ENCODE data around the gene PCNX1. TPM values are rescaled to one million over a fixed set of nuclear protein-coding genes. Genes with fewer than 3 reads are reported as not detected.
"Not testable (repeated sequence)": the region's sequence is repeated elsewhere in the genome, so short reads cannot be mapped to it uniquely, and the experiment has no call there.

Gene PCNX1
- total RNA-seq, 1 experiment from 2014 or later, result 16.1 TPM

DNA sequence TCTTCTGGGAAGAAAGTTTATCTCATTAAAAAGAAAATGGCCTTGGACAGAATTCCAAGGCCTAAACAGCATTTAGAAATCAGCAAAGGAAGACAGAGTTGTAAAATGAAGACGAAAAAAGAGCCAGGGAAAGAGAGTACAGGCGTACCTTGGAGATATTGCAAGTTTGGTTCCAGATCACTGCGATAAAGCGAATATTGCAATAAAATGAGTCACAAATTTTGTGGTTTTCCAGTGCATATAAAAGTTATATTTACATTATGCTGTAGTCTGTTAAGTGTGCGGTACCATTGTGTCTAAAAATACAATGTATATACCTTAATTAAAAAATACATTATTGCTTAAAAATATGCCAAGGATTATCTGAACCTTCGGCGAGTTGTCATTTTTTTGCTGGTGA lies 9.0 kb downstream of the PCNX1 start:
- no peak for DNase-seq (ENCODE audit: low read depth)

- no peak for DNase-seq (ENCODE audit: low read depth)
Observed at GRCh38 chr14:70916799-70917198, 9.5 kb downstream of the PCNX1 start.

GRCh38 chr14:70917633-70918032 lies 10.4 kb downstream of the PCNX1 start:
- no peak for DNase-seq (ENCODE audit: low read depth)

DNA sequence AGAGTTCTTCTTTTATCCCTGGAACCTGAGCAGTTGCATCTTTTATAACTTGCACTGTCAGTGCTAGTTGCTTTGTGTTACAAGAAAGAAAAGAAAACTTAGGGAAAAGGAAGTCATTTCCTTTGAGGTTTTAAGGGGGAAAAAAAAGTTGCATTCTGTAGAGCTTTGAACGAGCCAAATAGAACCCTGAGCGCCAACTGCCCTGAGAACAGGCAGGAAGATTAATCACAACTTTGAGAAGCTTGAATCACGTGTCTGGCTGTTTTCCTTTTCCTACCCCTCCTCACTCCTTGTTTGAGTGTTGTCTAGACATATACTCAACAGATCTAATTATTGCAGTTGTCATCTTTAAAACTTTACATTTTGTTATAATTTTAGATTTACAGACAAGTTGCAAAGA lies 12.5 kb downstream of the PCNX1 start:
- DNase-seq (ENCODE audit: low read depth), result peak; percentile 24

DNA sequence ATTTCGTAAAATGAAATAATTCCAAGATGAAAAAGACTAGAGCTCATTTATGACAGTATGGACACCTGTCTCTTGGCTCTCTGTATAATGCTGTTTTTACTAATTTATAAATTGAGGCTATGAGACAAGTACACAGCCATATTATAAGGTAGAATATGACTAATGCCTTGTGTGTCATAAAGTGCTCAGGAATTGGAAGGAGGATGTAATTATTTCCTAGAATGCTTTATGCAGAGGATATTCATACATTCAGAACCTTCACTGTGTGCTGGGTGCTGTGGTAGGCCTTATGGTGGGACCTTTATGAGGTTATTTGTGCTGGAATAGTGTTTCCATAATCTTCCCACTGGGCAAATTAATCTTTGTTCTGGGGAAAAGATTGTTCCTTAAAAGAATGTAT lies 13.3 kb downstream of the PCNX1 start:
- DNase-seq (ENCODE audit: low read depth), result no peak

DNA sequence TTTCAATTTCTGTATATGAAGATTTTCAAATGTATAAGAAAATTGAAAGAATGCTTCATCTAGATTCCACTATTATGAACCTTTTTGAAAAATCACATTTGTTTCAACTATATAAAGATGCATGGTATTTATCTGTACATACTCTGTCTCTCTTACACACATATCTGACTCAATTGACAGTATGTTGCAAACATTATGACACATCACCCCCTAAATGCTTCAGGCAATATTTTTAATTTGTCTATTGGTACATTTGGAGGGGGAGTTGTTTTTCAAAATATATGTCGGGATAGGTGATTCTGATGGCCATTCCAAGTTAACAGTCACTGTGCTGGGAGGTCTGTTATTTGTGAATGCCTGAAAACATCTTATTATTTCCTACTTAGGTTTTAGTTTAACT lies 14.4 kb downstream of the PCNX1 start:
- no peak for DNase-seq (ENCODE audit: low read depth)

DNA sequence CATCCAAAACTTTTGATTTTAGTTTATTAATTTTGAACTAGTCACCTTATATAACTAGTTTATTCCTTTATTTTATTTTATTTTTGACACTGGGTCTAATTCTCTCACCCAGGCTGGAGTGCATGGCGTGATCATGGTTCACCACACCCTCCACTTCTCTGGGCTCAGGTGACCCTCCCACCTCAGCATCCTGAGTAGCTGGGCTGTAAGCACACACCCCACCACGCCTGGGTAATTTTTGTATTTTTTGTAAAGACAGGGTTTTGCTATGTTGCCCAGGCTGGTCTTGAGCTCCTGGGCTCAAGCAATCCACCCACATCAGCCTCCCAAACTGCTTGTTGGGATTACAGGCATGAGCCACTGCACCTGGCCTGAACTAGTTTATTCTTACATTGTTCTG lies 17.3 kb downstream of the PCNX1 start:
- DNase-seq (ENCODE audit: low read depth), result no peak

- DNase-seq (ENCODE audit: low read depth), result no peak
Observed at GRCh38 chr14:70926235-70926830, 19.1 kb downstream of the PCNX1 start.

DNA sequence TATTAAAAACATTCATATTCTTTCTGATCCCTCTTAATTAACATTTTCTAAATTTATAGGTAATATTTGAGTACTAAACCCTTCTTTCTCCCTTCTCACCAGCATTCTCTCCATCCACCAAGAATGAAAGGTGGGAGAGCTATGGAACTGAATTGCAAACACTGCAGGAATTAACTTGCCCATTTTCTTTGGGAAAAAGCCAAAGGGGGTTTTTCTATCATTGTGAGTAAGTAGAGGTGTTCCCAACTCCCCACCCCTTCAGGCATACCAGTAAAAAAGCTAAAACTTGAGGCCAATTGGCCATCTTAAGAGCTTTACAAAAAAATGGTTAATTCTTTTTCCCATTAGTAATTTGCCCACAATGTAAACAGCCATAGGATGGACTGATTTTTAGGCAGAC lies 23.7 kb downstream of the PCNX1 start:
- no peak for DNase-seq (ENCODE audit: low read depth)

DNA sequence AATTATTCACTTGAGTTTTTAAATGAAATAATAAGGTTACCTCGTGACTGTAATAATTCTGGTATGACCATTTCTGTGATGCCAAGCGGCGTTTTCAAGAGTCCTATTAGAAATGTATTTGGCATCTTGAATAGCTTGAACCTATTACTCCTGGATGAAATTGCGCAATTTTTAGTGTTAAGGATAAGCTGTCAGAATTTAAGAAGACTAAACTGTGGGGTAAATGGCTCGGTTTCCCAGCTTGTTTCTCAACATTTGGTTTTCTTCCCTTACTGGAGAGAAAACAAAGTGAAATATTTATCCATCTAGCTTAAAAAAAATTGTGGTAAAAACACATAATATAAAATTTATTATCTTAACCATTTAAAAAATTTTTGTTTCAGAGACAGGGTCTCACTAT lies 26.8 kb downstream of the PCNX1 start:
- DNase-seq (ENCODE audit: low read depth), result no peak

DNA sequence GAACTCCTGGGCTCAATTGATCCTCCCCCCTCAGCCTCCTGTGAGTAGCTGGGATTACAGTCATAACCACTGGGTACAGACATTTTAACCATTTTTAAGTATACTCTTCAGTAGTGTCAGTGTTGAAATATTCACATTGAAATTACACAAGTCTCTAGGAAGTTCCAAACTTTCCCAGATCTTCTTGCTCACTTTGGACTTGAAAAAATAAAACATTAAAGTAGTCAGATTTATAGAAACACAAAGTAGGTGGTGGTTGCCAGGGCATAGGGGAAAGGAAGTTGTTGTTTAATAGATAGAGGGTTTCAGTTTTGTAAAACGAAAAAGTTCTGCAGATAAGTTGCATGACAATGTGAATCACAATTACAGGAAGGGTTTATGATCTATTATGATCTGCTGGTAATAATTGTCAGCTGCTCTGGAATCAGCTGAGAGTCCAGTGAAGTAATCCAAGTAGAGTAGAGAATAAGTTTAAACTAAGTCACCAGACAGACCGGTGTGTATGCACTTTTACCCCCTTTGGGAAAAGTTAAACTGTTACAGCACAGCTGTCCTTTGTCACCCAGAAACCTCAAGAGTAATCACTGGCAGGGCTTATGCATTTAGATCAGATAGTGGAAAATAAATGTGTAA lies 27.4 kb downstream of the PCNX1 start:
- DNase-seq (ENCODE audit: low read depth), result no peak

GRCh38 chr14:70935135-70935534 lies 27.9 kb downstream of the PCNX1 start:
- no peak for DNase-seq (ENCODE audit: low read depth)

DNA sequence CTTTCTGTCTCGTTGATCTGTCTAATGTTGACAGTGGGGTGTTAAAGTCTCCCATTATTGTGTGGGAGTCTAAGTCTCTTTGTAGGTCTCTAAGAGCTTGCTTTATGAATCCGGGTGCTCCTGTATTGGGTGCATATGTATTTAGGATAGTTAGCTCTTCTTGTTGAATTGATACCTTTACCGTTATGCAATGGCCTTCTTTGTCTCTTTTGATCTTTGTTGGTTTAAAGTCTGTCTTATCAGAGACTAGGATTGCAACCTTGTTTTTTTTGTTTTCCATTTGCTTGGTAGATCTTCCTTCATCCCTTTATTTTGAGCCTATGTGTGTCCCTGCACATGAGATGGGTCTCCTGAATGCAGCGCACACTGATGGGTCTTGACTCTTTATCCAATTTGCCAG lies 32.4 kb downstream of the PCNX1 start:
- DNase-seq (ENCODE audit: low read depth), result not testable (repeated sequence)

DNA sequence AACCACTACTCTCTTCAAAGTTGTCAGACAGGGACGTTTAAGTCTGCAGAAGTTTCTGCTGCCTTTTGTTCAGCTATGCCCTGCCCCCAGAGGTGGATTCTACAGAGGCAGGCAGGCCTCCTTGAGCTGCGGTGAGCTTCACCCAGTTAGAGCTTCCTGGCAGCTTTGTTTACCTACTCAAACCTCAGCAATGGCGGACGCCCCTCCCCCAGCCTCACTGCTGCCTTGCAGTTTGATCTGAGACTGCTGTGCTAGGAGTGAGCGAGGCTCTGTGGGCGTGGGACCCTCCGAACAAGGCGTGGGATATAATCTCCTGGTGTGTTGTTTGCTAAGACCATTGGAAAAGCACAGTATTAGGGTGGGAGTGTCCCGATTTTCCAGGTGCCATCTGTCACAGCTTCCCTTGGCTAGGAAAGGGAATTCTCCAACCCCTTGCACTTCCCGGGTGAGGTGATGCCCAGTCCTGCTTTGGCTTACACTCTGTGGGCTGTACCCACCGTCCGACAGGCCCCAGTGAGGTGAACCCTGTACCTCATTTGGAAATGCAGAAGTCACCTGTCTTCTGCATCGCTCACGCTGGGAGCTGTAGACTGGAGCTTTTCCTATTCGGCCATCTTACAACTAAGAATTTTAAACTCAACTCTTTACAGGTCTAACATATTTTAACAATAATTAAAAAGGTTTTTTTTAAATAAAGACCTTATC lies 34.5 kb downstream of the PCNX1 start:
- DNase-seq (ENCODE audit: low read depth), result not testable (repeated sequence)

GRCh38 chr14:70942342-70942706 lies 35.1 kb downstream of the PCNX1 start:
- DNase-seq (ENCODE audit: low read depth), result no peak

GRCh38 chr14:70942721-70943120 lies 35.5 kb downstream of the PCNX1 start:
- DNase-seq (ENCODE audit: low read depth), result not testable (repeated sequence)

DNA sequence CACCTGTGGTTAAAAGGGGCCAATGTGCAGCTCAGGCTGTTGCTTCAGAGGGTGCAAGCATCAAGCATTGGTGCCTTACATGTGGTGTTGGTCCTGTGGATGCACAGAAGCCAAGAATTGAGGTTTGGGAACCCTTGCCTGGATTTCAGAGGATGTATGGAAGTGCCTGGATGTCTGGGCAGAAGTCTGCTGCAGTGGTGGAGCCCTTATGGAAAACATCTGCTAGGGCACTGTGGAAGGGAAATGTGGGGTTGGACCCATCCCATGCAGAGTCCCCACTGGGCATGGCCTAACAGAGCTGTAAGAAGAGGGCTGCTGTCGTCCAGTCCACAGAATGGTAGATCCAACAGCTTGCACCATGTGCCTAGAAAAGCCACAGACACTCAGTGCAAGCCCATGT lies 36.6 kb downstream of the PCNX1 start:
- DNase-seq (ENCODE audit: low read depth), result no peak

DNA sequence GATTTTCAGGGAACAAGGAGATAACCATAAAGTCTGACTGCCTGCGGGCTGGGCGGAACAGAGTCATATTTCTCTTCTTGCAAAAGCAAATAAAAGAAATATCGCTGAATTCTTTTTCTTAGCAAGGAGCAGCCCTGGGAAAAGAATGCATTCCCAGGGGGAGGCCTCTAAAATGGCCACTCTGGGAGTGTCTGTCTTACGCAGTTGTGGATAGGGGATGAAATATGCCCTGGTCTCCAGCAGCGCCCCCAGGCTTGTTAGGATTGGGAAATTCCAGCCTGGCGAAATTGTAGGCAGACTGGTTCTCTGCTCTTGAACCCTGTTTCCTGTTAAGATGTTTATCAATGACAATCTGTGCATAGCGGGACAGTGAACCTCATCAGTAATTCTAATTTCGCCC lies 40.5 kb downstream of the PCNX1 start:
- no peak for DNase-seq (ENCODE audit: low read depth)

DNA sequence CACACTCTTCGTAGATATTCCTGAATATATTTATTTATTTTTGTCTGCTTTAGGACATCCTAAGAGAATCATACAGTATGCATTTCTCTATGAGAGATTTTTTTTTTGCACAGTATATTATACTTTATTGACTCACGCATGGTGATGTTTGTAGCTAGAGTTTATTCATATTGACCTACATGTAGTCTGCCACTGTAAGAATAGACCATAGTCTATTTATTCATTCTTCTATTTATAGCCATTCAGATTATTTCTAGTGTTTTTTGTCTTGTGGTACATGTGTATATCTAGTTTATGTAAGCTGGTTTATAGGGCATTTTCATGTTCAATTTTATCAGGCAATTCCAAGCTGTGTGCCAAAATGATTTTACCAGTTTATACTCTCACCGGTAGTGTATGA lies 45.2 kb downstream of the PCNX1 start:
- DNase-seq (ENCODE audit: low read depth), result no peak

GRCh38 chr14:70954068-70954467 lies 46.8 kb downstream of the PCNX1 start:
- DNase-seq (ENCODE audit: low read depth), result no peak

DNA sequence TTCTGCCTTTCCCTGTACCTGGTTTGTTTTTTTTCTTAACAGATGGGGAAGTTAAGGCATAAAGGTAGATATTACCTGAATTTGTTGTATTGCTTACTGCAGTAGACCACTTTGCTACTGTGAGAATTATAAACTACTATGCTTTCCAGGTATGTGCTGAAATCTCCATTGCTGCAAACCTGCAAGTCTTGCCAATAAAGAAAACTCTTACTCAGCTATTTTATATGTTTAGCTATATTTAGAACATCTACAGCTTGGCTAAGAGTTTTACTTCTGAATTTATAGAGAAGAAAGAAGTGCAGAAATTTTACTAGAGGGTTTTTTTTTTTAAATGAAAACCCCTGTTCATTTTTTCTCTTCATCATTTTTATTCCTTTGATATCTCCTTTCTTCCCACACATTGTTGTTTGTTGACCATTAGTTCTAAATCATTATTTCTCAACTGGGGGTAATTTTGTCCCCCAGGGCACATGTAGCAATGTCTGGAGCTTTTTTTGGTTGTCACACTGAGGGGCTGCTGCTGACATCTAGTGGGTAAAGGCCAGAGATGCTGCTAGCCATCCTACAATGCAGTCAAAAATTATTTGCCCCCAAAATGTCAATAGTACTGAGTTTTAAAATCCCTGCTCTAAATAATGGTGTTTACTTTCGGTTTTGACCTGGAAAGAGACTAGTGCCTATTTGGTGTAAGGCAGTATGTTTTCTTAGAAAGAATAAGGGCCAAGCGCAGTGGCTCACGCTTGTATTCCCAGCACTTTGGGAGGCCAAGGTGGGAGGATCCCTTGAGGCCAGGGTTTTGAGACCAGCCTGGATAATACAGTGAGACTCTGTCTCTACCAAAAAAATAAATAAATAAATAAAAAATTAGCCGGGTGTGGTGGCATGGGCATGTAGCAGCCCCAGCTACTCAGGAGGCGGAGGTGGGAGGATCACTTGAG lies 48.6 kb downstream of the PCNX1 start:
- peak; percentile 37 for DNase-seq (ENCODE audit: low read depth)

DNA sequence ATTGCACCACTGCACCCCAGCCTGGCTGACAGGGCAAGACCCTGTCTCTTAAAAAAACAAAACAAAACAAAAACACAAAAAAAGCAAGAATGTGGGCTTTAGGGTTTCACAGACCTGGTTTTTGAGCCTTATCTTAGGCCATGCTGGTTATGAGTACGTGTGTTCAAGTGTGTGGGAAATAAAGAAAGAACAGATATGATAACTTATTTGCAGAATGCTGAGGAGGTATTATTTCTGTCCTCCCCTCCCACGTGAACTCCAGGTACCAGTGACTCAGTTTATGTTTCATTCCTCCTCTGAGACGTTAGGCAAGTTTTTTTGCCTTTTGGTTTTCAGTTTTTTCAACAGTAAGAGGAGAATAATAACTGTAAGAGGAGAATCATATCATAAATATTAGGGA lies 49.3 kb downstream of the PCNX1 start:
- DNase-seq (ENCODE audit: low read depth), result no peak

All from RPMI7951 (cell line).